ENCODE results near the gene TNK2.

The TNK2 gene

GRCh38 chr3:195895861-195896360 is 12.4 kb downstream of the TNK2 start (continued):
- TF ChIP-seq ZBTB44 (tag by site-specific recombination; IDR thresholded peaks at IDR 0.05) (no peak), RBAK (tag by site-specific recombination; IDR thresholded peaks at IDR 0.05) (no peak), GLI4 (tag by site-specific recombination; IDR thresholded peaks at IDR 0.05) (no peak), ZNF639 (tag by site-specific recombination; IDR thresholded peaks at IDR 0.05) (no peak), ZNF654 (tag by site-specific recombination; IDR thresholded peaks at IDR 0.05; ENCODE audit: low read depth) (no peak), ZNF624 (tag by site-specific recombination; IDR thresholded peaks at IDR 0.05) (no peak), FEZF1 (tag by site-specific recombination; IDR thresholded peaks at IDR 0.05) (no peak), ZIC2 (tag by site-specific recombination; IDR thresholded peaks at IDR 0.05) (no peak), ZNF692 (tag by site-specific recombination; IDR thresholded peaks at IDR 0.05) (no peak), PATZ1 (tag by site-specific recombination; IDR thresholded peaks at IDR 0.05) (no peak), ZNF658 (tag by site-specific recombination; IDR thresholded peaks at IDR 0.05) (no peak), SALL2 (tag by site-specific recombination; IDR thresholded peaks at IDR 0.05; ENCODE audit: borderline replicate concordance) (no peak), ZNF548 (tag by site-specific recombination; IDR thresholded peaks at IDR 0.05) (no peak), ZNF221 (tag by site-specific recombination; IDR thresholded peaks at IDR 0.05; ENCODE audit: borderline replicate concordance) (no peak), ZNF701 (tag by site-specific recombination; IDR thresholded peaks at IDR 0.05) (no peak), ZEB2 (tag by site-specific recombination; IDR thresholded peaks at IDR 0.05) (no peak), ZFP37 (tag by site-specific recombination; IDR thresholded peaks at IDR 0.05) (no peak), KLF8 (tag by site-specific recombination; IDR thresholded peaks at IDR 0.05) (peak; percentile 32; the same call in 1 of the 2 replicates), ZNF132 (tag by site-specific recombination; IDR thresholded peaks at IDR 0.05; ENCODE audit: borderline replicate concordance) (no peak), ZNF2 (tag by site-specific recombination; IDR thresholded peaks at IDR 0.05) (no peak), ZNF768 (tag by site-specific recombination; IDR thresholded peaks at IDR 0.05) (no peak), ZBTB11 (tag by site-specific recombination; conservative IDR thresholded peaks at IDR 0.05; ENCODE audit: low read depth) (no peak), OSR2 (tag by site-specific recombination; IDR thresholded peaks at IDR 0.05) (peak; percentile 31; the same call in 1 of the 2 replicates), ZNF664 (tag by site-specific recombination; IDR thresholded peaks at IDR 0.05) (no peak), ZNF777 (tag by site-specific recombination; IDR thresholded peaks at IDR 0.05; ENCODE audit: borderline replicate concordance) (no peak), ZNF555 (tag by site-specific recombination; conservative IDR thresholded peaks at IDR 0.05) (no peak), HOXC10 (CRISPR knock-in tag; IDR thresholded peaks at IDR 0.05) (0 out of 2 replicates have a peak, but pooled peaks have one; percentile 45), ZNF830 (tag by site-specific recombination; IDR thresholded peaks at IDR 0.05; ENCODE audit: low read depth) (no peak), ZNF324 (tag by site-specific recombination; IDR thresholded peaks at IDR 0.05) (no peak), ZNF560 (tag by site-specific recombination; IDR thresholded peaks at IDR 0.05; ENCODE audit: borderline replicate concordance) (no peak)

Measured in HEK293 (cell line).